Breast epithelium (tissue), 4 donors: ENCODE results near the gene NATD1. TPM values are rescaled to one million over a fixed set of nuclear protein-coding genes. Genes with fewer than 3 reads are reported as not detected.
A peak's percentile ranks its signal among the peaks of the same experiment; 100 is the strongest.
"Not testable (repeated sequence)": the region's sequence is repeated elsewhere in the genome, so short reads cannot be mapped to it uniquely, and the experiment has no call there.

ENCODE experiments used
- DNase-seq, 2 donors: peaks; one replicate each; pipeline ENCODE4 v3.0.0-alpha.2; 2019; ENCODE audit warnings: low spot score in 2 of 2
- H3K27ac ChIP-seq, 2 donors: fragments of 200-600 bp; sonication (generic) in 1 of 2; one replicate each; pipeline ENCODE4 v1.5.1; 2016 to 2019; ENCODE audit warnings: mild to moderate bottlenecking in 1 of 2
- H3K27me3 ChIP-seq, 2 donors: fragments of 200-600 bp; sonication (generic) in 1 of 2; one replicate each; pipeline versions ENCODE4 v1.5.1 to v1.6.0; 2017 to 2019; ENCODE audit warnings: control low read depth in 1 of 2, mild to moderate bottlenecking in 1 of 2
- H3K36me3 ChIP-seq: fragments of 200-600 bp; one replicate; pipeline ENCODE4 v1.5.1; 2019
- H3K4me1 ChIP-seq, 2 donors: fragments of 200-600 bp; sonication (generic); one replicate each; pipeline ENCODE4 v1.5.1; 2016 to 2019; ENCODE audit warnings: control low read depth in 1 of 2
- H3K4me3 ChIP-seq, 3 donors: fragments of 200-600 bp; sonication (generic); 1 replicate in 2 of 3; 2 replicates in 1 of 3; pipeline ENCODE4 v1.5.1; 2016 to 2019; ENCODE audit warnings: mild to moderate bottlenecking in 3 of 3, moderate library complexity in 2 of 3
- H3K9me3 ChIP-seq, 2 donors: fragments of 200-600 bp; sonication (generic) in 1 of 2; one replicate each; pipeline ENCODE4 v1.5.1; 2016 to 2019; ENCODE audit warnings: control low read depth in 1 of 2
- CTCF ChIP-seq, 3 donors: fragments of 450-650 bp; IDR thresholded peaks; one replicate each; pipeline ENCODE4 v1.5.1; 2016 to 2017; ENCODE audit warnings: antibody characterized with exemption in 3 of 3, mild to moderate bottlenecking in 3 of 3, moderate library complexity in 3 of 3
- POLR2A ChIP-seq: fragments of 450-650 bp; IDR thresholded peaks from one replicate; pipeline ENCODE4 v1.6.1; 2016; ENCODE audit warnings: antibody characterized with exemption, mild to moderate bottlenecking, moderate library complexity
- POLR2AphosphoS5 ChIP-seq, 3 donors: sonication (generic); formaldehyde crosslinking; IDR thresholded peaks; one replicate each; pipeline ENCODE4 v1.6.1; 2017; ENCODE audit warnings: antibody characterized with exemption in 3 of 3
- intact Hi-C: fragments of 100-400 bp; cut with DNase I; formaldehyde crosslinking; loops from one replicate; pipeline ENCODE4 v1.15.1; 2023; ENCODE audit warnings: low total_unique reads
- total RNA-seq, 3 donors: library from RNA; depleted of rRNA; stranded (reverse); fragments of >200 nt; gene quantifications; one replicate each; pipeline ENCODE4 v1.1.0, GENCODE V29; 2016

The NATD1 gene
- total RNA-seq, 3 donors from 2014 or later: 8.2 to 11.8 (median 8.6) TPM

DNA sequence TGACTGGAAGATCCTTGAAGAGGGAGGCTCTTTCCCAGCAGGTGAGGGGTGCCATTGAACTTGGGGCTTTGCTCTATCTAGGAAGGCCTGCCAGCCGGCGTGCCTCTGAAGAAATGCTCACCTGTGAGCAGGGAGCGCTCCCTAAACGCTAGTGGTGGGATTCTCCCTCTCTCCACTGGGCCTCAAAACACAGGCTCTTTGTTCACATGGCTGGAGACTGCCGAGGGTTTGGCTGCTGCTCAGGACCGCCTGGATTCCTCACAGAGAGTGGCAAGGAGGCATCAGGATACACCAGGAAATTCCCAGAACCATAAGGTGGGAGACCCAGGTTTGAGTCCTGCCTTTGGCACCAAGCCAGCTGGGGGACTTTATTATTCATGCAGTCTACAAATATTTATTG, 21.7 kb downstream of the NATD1 start:
- Histone ChIP-seq H3K4me3 (no peak overlapping the region), H3K27ac (peak overlapping the region in 1 of 2 donors; percentile 7), H3K4me1 (no peaks in the 10 kb centered on the region), H3K27me3 (no peaks in the 10 kb centered on the region), H3K9me3 (peaks cover 3 to 4% of the 10 kb centered on the region in 2 donors), H3K36me3 (no peaks in the 10 kb centered on the region)
- no peak for DNase-seq
- TF ChIP-seq POLR2A (no peak), POLR2AphosphoS5 (IDR thresholded peaks at IDR 0.05) (no peak), CTCF (IDR thresholded peaks at IDR 0.05) (no peak)
- intact Hi-C loops: no loop called here

DNA sequence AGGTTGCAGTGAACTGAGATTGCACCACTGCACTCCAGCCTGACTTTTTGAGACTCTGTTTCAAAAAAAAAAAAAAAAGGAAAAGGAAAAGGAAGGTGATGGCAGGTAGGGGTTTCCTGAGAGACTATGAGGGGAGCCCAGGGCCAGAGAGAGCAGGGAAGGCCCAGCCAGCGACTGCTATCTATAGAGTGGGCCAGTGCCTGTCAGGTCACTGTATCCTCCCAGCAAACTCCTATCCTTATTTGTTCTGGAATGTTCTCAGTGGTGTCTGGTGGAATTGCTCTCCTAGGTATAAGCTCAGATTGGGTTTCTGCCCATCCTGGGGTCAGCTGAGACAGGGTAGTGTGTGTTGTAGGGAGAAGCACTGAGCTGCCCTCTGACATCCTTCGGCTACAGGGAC, 24.4 kb downstream of the NATD1 start:
- H3K4me1 ChIP-seq: no peaks in the 10 kb centered on the region
- DNase-seq: no peak

DNA sequence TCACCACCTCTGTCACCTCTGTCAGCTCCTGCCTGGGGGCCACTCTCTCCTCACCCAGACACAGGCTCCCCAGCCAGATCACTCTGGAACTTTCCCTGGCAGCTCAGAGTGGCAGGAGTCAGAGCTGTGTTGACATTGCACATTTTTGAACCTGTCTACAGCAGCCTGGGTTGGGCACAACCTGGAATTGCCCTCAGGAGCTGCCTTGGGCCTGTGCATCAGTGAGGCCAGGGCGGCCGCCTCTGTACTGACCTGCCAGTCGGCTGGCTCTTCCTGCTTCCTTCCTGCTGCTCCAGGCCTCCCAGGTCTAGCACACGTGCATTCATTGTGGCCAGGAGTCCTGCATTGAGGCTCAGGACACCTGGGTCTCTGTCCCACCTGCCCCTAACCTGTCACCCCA, 25.1 kb downstream of the NATD1 start:
- no peaks in the 10 kb centered on the region for H3K4me1 ChIP-seq
- TF ChIP-seq POLR2AphosphoS5 (IDR thresholded peaks at IDR 0.05): no peak
- TF ChIP-seq POLR2A: no peak
- TF ChIP-seq CTCF (IDR thresholded peaks at IDR 0.05): no peak
- no peaks in the 10 kb centered on the region for H3K36me3 ChIP-seq
- peaks cover 3 to 4% of the 10 kb centered on the region in 2 donors for H3K9me3 ChIP-seq
- H3K4me3 ChIP-seq: no peak overlapping the region
- intact Hi-C loops: no loop called here
- no peaks in the 10 kb centered on the region for H3K27me3 ChIP-seq
- DNase-seq: no peak
- H3K27ac ChIP-seq: no peak overlapping the region

More for the DNA sequence above, 24.4 kb downstream of the NATD1 start:
- no peak overlapping the region for H3K27ac ChIP-seq
- H3K27me3 ChIP-seq: no peaks in the 10 kb centered on the region
- TF ChIP-seq POLR2AphosphoS5 (IDR thresholded peaks at IDR 0.05) (no peak), CTCF (IDR thresholded peaks at IDR 0.05) (no peak), POLR2A (no peak)
- peaks cover 3 to 4% of the 10 kb centered on the region in 2 donors for H3K9me3 ChIP-seq
- H3K4me3 ChIP-seq: no peak overlapping the region
- intact Hi-C loops: no loop called here
- H3K36me3 ChIP-seq: no peaks in the 10 kb centered on the region

DNA sequence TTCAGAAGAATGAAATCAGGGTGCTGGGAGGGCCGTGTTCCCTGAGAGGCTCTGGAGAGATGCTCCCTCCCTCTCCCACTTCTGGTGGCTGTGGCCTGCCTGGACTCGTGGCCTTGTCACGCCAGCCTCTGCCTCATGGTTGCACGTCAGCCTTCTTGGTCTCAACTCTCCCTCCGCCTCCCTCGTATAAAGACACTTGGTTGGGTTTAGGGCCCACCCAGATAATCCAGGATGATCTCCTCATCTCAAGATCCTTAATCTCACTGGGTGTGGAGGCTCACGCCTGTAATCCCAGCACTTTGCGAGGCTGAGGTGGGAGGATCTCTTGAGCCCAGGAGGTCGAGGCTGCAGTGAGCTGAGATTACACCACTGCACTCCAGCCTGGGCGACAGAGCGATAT, 25.9 kb downstream of the NATD1 start:
- H3K9me3 ChIP-seq, H3K27me3 ChIP-seq, intact Hi-C loops, H3K4me1 ChIP-seq, H3K4me3 ChIP-seq, H3K27ac ChIP-seq, DNase-seq, H3K36me3 ChIP-seq: not testable (repeated sequence)

DNA sequence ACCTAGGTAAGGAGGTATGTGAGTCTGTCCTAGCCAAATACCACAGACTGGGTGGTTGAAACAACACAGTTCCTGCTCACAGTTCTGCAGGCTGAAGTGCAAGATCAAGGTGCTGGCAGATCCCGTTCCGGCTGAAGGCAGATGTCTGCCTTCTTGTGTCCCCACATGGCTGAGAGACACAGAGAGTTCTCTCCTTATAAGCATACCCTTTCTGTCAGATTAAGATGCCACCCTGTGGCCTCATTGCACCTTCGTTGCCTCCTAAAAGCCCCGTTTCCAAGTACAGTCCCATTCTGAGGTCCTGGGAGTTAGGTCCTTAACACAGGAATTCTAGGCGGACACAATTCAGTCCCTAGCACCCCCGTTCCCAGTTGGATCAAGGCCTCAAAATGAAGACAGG, 30.1 kb downstream of the NATD1 start:
- no peak for DNase-seq
- intact Hi-C loops: no loop called here

More for the DNA sequence above, 30.1 kb downstream of the NATD1 start:
- TF ChIP-seq CTCF (IDR thresholded peaks at IDR 0.05): no peak
- no peak for TF ChIP-seq POLR2AphosphoS5 (IDR thresholded peaks at IDR 0.05)
- TF ChIP-seq POLR2A: no peak
- H3K27me3 ChIP-seq: no peaks in the 10 kb centered on the region
- H3K4me1 ChIP-seq: no peaks in the 10 kb centered on the region
- H3K27ac ChIP-seq: no peak overlapping the region
- no peaks in the 10 kb centered on the region for H3K36me3 ChIP-seq
- H3K9me3 ChIP-seq: peaks cover 0 to 4% of the 10 kb centered on the region in 2 donors
- H3K4me3 ChIP-seq: no peak overlapping the region
